ENCODE data around the gene METRN.
"Not testable (repeated sequence)": the region's sequence is repeated elsewhere in the genome, so short reads cannot be mapped to it uniquely, and the experiment has no call there.

METRN gene

GRCh38 chr16:678209-678857, 36.6 kb upstream of the METRN start:
- no peak for DNase-seq

GRCh38 chr16:678858-679813, 35.8 kb upstream of the METRN start:
- DNase-seq, result peak; percentile 17

GRCh38 chr16:679814-680624, 34.9 kb upstream of the METRN start, which contains the start of gene STUB1:
TSS of gene STUB1 (plus strand) at chr16:680410. CDS start at chr16:680526, 116 bp downstream.
- DNase-seq, result peak; percentile 28

GRCh38 chr16:680625-680945, 34.3 kb upstream of the METRN start:
- DNase-seq, result no peak

GRCh38 chr16:680967-681745, 33.8 kb upstream of the METRN start:
- DNase-seq, result no peak

- DNase-seq, result no peak
Observed at GRCh38 chr16:681746-682427, 33.0 kb upstream of the METRN start.

GRCh38 chr16:682493-683395, 32.2 kb upstream of the METRN start:
- no peak for DNase-seq

GRCh38 chr16:683396-684070, 31.4 kb upstream of the METRN start:
- no peak for DNase-seq

GRCh38 chr16:684071-684794, 30.7 kb upstream of the METRN start, which contains the start of gene JMJD8:
TSS of gene JMJD8 (minus strand) at chr16:684334. CDS start at chr16:684319, 15 bp downstream.
- DNase-seq, result peak; percentile 63

- DNase-seq, result no peak
Observed at GRCh38 chr16:684961-685696, 29.8 kb upstream of the METRN start.

GRCh38 chr16:685967-686366, 29.0 kb upstream of the METRN start:
- no peak for DNase-seq

GRCh38 chr16:686459-687260, 28.3 kb upstream of the METRN start:
- no peak for DNase-seq

- DNase-seq, result no peak
Observed at GRCh38 chr16:687499-687898, 27.4 kb upstream of the METRN start.

GRCh38 chr16:689175-689897, 25.6 kb upstream of the METRN start:
- no peak for DNase-seq

- DNase-seq, result not testable (repeated sequence)
Observed at GRCh38 chr16:691242-691641, 23.7 kb upstream of the METRN start.

GRCh38 chr16:692356-693108, 22.4 kb upstream of the METRN start:
- DNase-seq, result no peak
